ENCODE results near the gene RNF187. TPM values are rescaled to one million over a fixed set of nuclear protein-coding genes. Genes with fewer than 3 reads are reported as not detected.

The RNF187 gene
- total RNA-seq, 1 experiment from 2014 or later = 63.4 TPM

DNA sequence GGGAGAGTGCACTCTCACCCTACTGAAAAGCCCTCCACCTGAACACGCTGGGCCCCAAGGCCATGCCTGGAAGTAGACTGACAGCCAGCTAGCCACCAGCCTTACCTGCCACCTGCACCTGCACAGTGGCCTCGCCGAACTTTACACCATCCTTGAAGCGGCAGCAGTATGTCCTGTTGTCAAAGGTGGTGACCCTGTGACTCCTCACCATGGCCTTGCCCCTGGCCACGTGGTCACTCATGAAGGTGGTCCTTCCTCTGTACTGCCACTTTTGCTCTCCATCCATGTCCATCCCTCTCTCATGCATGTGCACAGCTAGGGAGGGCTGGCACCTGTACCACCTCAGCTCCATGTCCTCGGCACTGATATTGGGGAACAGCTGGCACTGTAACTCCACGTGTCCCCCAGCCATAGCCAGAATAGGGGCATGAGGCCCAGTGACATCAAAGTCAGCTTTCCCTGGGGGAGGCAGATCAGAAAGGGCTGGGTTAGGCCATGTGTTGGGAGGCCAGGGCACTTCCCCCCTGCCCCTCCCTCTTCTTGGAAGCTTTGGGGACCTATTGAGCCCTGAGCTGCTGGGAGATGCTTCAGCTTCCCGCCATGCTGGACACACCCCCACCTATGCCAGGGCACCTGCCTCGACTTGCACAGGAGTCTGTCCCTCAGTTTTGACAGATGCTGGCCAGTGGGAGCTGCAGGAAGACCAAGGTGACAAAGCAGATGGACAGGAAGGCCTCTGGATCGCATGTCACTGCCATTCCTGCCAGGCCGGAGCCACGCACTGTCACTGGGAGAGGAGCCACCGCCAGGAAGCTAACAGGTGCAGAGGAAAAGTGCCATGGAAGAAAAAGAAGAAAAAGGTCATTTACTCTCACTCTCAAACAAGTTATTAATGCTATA, 24.6 kb downstream of the RNF187 start:
- Histone ChIP-seq H3K23ac (ENCODE audit: insufficient read length, low read depth, low read length) (no peak overlapping the region), H4K8ac (replicated peaks; ENCODE audit: insufficient read length, low read depth, low read length) (no peak overlapping the region), H3K14ac (ENCODE audit: insufficient read depth, low read length) (no peak overlapping the region), H3K56ac (ENCODE audit: insufficient read length, low read depth, low read length) (no peak overlapping the region), H2AFZ (ENCODE audit: low read length) (no peak overlapping the region), H3K9me3 (ENCODE audit: control insufficient read depth, low read depth, low read length) (no peaks in the 10 kb centered on the region), H2BK20ac (ENCODE audit: low read depth, low read length, poor library complexity, severe bottlenecking) (no peak overlapping the region), H3K4ac (ENCODE audit: low read depth, low read length) (no peak overlapping the region), H4K20me1 (ENCODE audit: control insufficient read depth, insufficient read depth, insufficient read length) (no peaks in the 10 kb centered on the region), H3K9ac (ENCODE audit: extremely low read depth, insufficient read length, low read length) (no peak overlapping the region), H2BK120ac (ENCODE audit: low read depth, low read length, poor library complexity, severe bottlenecking) (no peak overlapping the region), H2BK5ac (ENCODE audit: insufficient read length, low read length) (no peak overlapping the region), H3K4me1 (ENCODE audit: insufficient read depth, low read length) (no peaks in the 10 kb centered on the region), H2BK12ac (ENCODE audit: insufficient read length, low read depth, low read length) (no peak overlapping the region), H3T11ph (ENCODE audit: low read length) (no peak overlapping the region), H3K23me2 (ENCODE audit: insufficient read length, low read depth, low read length, poor library complexity, severe bottlenecking) (no peaks in the 10 kb centered on the region), H2BK15ac (ENCODE audit: low read depth, low read length) (no peak overlapping the region), H4K5ac (ENCODE audit: insufficient read length, low read depth, low read length) (no peak overlapping the region), H3K4me2 (ENCODE audit: insufficient read depth, insufficient read length, low read length) (no peak overlapping the region), H3K18ac (ENCODE audit: insufficient read length, low read depth, low read length) (no peak overlapping the region), H2AK5ac (ENCODE audit: insufficient read length, low read length) (no peak overlapping the region), H3K79me1 (ENCODE audit: insufficient read depth, low read depth, low read length, poor library complexity, severe bottlenecking) (no peaks in the 10 kb centered on the region), H3K79me2 (ENCODE audit: insufficient read depth, low read length) (no peaks in the 10 kb centered on the region), H4K91ac (ENCODE audit: insufficient read length, low read depth, low read length) (no peak overlapping the region), H3K27me3 (ENCODE audit: insufficient read depth, low read length) (peaks cover 12% of the 10 kb centered on the region), H3K27ac (ENCODE audit: insufficient read length, low read depth, low read length) (no peak overlapping the region)
- H3K27me3 Mint-ChIP-seq (ENCODE audit: low read depth) = peaks cover 93% of the 10 kb centered on the region
- H3K36me3 Mint-ChIP-seq (ENCODE audit: insufficient read depth in 1 of 3, low read depth in 3 of 3) = no peaks in the 10 kb centered on the region
- H3K9me3 Mint-ChIP-seq = peaks cover 5 to 15% of the 10 kb centered on the region in 2 experiments; a peak in 4 of 5 replicates
- H3K4me1 Mint-ChIP-seq = no peaks in the 10 kb centered on the region
- no peak overlapping the region; a peak in 1 of 5 replicates for H3K4me3 Mint-ChIP-seq
- TF ChIP-seq, protein P1, sequence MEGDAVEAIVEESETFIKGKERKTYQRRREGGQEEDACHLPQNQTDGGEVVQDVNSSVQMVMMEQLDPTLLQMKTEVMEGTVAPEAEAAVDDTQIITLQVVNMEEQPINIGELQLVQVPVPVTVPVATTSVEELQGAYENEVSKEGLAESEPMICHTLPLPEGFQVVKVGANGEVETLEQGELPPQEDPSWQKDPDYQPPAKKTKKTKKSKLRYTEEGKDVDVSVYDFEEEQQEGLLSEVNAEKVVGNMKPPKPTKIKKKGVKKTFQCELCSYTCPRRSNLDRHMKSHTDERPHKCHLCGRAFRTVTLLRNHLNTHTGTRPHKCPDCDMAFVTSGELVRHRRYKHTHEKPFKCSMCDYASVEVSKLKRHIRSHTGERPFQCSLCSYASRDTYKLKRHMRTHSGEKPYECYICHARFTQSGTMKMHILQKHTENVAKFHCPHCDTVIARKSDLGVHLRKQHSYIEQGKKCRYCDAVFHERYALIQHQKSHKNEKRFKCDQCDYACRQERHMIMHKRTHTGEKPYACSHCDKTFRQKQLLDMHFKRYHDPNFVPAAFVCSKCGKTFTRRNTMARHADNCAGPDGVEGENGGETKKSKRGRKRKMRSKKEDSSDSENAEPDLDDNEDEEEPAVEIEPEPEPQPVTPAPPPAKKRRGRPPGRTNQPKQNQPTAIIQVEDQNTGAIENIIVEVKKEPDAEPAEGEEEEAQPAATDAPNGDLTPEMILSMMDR (conservative IDR thresholded peaks at IDR 0.05) = no peak
- no peak for DNase-seq
- no peak overlapping the region for H3K27ac Mint-ChIP-seq
- WGBS (ENCODE audit: extremely low coverage, insufficient read length, low lambda C conversion rate) = no CpG with 5 or more reads among the region's 13 CpGs

Data from H9 (cell line).